Ishikawa (cell line): ENCODE results near the gene SLC26A4.

ENCODE experiments used
- EP300 ChIP-seq: IDR thresholded peaks from 2 replicates; pipeline ENCODE4 v1.6.1; 2012; ENCODE audit warnings: borderline replicate concordance
- RAD21 ChIP-seq: IDR thresholded peaks from 2 replicates; pipeline ENCODE4 v1.6.1; 2012; ENCODE audit warnings: low read depth
- YY1 ChIP-seq: IDR thresholded peaks from 2 replicates; pipeline ENCODE4 v1.6.1; 2012; ENCODE audit warnings: low read depth
- TF ChIP-seq, protein P1 (sequence below): IDR thresholded peaks from 2 replicates; pipeline ENCODE4 v1.6.1; 2012; ENCODE audit warnings: low read depth, mild to moderate bottlenecking

DNA sequence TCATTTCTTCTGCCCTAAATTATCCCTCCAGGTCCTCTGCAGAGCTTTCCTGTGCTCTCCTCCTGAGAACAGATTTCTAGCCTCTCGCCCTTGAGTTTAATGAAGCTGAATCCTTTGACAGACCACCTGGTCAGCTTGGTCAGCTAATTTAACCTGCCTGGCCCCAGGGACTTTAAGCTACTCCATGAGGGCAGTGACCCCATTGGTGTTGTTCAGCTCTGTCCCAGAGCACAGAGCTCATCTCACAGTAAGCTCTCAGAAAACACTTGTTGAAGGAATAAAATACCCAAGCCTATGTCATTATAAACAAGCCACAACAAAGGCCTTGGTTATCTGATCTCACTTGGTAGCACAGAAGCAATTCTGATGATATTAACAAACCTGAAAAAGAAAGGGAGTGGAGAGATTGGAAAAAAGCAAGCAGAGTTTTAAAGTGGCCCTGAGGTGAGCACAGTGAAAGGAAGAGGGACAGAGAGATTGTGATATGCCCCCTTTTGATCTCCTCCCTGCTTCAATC is 24.4 kb downstream of the SLC26A4 start:
- TF ChIP-seq EP300 (no peak), RAD21 (no peak), YY1 (no peak)
- TF ChIP-seq, protein P1, sequence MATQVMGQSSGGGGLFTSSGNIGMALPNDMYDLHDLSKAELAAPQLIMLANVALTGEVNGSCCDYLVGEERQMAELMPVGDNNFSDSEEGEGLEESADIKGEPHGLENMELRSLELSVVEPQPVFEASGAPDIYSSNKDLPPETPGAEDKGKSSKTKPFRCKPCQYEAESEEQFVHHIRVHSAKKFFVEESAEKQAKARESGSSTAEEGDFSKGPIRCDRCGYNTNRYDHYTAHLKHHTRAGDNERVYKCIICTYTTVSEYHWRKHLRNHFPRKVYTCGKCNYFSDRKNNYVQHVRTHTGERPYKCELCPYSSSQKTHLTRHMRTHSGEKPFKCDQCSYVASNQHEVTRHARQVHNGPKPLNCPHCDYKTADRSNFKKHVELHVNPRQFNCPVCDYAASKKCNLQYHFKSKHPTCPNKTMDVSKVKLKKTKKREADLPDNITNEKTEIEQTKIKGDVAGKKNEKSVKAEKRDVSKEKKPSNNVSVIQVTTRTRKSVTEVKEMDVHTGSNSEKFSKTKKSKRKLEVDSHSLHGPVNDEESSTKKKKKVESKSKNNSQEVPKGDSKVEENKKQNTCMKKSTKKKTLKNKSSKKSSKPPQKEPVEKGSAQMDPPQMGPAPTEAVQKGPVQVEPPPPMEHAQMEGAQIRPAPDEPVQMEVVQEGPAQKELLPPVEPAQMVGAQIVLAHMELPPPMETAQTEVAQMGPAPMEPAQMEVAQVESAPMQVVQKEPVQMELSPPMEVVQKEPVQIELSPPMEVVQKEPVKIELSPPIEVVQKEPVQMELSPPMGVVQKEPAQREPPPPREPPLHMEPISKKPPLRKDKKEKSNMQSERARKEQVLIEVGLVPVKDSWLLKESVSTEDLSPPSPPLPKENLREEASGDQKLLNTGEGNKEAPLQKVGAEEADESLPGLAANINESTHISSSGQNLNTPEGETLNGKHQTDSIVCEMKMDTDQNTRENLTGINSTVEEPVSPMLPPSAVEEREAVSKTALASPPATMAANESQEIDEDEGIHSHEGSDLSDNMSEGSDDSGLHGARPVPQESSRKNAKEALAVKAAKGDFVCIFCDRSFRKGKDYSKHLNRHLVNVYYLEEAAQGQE, result no peak
